WI38 (cell line): ENCODE results near the gene ERICH4.

Experiments used
- H3K4me3 ChIP-seq: 2 replicates; pipeline ENCODE4 v1.5.1; 2011; ENCODE audit warnings: low read depth, mild to moderate bottlenecking, control low read depth, low read length
- TF ChIP-seq, protein P1 (sequence below): IDR thresholded peaks from 2 replicates; pipeline ENCODE4 v1.5.1; 2012; ENCODE audit warnings: low read depth, mild to moderate bottlenecking, control low read depth, low read length

The ERICH4 gene

DNA sequence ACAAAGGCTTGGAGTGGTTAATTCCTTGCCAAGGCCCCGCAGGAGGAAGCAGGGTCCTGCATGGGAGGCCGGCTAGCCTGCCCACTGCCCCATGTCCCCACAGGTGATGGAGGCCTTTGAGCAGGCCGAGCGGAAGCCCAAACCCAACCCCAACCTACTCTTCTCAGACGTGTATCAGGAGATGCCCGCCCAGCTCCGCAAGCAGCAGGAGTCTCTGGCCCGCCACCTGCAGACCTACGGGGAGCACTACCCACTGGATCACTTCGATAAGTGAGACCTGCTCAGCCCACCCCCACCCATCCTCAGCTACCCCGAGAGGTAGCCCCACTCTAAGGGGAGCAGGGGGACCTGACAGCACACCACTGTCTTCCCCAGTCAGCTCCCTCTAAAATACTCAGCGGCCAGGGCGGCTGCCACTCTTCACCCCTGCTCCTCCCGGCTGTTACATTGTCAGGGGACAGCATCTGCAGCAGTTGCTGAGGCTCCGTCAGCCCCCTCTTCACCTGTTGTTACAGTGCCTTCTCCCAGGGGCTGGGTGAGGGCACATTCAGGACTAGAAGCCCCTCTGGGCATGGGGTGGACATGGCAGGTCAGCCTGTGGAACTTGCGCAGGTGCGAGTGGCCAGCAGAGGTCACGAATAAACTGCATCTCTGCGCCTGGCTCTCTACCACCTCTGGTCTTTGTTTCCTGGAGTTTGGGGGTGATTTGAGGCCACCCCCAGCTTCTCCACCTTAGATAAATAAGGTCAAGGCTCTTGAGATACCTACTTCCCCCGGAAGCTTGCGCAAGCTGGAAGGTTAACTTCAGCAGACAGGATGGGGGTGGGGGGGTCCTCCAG is 18.4 kb upstream of the ERICH4 start:
- TF ChIP-seq, protein P1, sequence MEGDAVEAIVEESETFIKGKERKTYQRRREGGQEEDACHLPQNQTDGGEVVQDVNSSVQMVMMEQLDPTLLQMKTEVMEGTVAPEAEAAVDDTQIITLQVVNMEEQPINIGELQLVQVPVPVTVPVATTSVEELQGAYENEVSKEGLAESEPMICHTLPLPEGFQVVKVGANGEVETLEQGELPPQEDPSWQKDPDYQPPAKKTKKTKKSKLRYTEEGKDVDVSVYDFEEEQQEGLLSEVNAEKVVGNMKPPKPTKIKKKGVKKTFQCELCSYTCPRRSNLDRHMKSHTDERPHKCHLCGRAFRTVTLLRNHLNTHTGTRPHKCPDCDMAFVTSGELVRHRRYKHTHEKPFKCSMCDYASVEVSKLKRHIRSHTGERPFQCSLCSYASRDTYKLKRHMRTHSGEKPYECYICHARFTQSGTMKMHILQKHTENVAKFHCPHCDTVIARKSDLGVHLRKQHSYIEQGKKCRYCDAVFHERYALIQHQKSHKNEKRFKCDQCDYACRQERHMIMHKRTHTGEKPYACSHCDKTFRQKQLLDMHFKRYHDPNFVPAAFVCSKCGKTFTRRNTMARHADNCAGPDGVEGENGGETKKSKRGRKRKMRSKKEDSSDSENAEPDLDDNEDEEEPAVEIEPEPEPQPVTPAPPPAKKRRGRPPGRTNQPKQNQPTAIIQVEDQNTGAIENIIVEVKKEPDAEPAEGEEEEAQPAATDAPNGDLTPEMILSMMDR = no peak

DNA sequence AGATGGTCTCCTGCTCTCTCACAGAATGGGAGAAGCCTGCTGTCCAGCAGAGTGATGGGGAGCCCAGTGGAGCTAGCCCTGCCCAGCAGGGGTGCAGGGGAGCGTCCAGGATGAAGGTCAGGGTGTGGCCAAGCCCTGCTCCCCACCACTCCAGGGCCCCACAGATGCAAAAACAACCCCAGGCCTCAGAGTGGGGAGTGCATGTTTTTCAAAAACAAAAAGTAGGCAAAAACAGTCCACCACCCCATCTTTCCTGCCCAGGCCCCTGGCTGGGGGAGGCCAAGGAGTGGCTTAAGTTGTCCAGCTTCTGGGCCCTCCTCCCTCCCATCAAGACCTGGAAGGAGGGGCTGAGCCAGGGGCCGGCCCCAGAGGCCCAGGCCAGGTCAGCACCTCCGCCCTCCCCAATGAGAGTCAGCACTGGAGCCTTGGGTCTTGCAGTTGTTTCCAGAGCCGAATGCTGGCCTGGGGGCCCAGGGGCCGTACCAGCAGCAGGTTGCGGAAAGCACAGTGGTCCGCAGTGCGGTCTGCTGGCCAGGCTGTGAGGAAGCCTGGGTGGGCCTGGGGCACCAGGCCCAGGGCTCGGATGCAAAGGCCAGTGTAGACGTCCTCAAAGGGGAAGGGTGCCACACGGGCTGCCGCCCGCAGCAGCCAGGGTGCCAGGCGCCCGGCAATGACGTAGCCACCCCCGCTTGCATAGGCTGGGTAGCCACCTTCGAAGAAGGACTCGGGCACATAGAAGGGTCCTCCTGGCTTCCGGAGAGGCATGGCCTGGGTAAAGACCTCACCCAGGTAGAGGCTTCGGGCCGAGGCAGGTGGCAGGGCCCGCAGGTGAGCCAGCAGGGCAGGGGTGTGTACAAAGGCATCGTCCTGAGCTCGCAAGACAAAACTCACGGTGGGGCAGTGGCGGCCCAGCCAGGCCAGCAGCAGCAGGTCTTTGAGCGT is 17.5 kb upstream of the ERICH4 start:
- no peak overlapping the region for H3K4me3 ChIP-seq
- TF ChIP-seq, protein P1 = no peak

More for the DNA sequence above, 18.4 kb upstream of the ERICH4 start:
- H3K4me3 ChIP-seq = no peak overlapping the region

DNA sequence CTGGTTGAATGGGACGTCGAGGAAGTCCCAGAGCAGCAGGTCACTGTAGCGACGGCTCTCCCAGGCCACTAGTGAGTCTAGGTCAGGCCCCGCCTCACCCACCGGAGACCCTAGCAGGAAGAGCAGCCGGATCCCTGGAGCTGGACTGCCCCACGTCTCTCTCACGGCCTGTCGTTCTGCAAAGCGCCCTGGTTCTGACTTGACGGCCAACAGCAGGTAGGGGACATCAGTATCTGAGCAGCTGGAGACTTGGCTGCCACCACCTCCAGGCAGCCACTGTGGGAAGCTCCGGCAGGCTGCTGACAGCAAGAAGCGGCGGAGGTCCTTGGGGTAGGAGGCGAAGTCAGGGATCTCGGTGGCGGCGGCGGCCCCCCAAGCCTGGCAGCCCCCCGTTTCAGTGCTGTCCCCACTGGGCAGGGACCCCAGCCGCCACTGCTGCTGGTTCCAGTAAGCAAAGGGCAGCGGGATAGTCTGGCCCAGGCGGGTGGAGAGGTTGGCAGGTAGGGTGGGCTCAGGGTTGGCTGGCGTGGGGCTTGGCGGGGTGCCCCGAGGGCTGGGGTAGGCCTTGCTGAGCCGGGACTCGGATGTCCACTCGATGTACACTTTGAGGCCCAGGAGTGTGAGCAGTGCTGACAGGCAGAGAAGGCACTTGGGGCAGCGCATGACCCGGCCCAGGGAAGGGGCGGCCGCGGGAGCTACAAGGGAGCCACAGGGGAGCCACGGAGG is 16.7 kb upstream of the ERICH4 start:
- no peak overlapping the region for H3K4me3 ChIP-seq
- TF ChIP-seq, protein P1 = no peak

DNA sequence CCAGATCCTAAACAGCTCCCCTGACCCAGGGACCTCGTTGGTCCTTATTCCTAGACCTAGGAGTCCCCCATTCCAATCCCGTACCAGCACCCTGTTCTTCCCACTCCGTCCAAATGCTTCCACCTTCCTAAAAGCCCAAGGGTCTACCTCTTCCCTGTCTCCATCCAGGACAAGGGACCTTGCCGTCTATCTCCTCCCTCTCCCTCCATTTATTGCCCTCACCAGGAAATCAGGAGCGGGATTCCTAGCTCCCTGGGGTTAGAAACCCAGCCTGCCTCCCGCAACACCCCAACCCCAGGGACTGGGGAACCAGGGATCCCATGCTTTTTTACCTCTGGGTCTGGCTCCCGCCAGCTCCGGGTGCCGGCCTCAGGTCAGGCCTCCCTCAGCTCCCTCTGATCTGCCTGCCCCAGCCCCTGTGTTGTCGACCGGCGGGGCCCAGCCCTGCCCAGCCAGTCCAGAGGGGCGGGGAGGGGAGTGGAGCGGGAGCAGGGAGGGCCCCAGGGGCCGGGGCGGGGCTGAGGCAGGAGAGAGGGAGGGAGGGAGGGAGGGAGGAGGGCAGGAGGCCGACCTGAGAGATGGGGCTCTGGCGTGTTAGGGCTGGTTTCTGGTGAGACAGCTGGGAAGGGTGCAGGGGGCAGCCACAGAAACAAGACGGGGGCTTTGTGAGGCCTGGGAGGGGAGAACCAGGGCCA is 15.9 kb upstream of the ERICH4 start, which contains the start of gene B3GNT8:
B3GNT8 (minus strand) TSS at position 423 of the 695 bp plus-strand sequence. CDS start 596 bp downstream, outside the sequence.
- TF ChIP-seq, protein P1 = no peak
- H3K4me3 ChIP-seq = peak within 1 kb of the TSS; percentile 54

DNA sequence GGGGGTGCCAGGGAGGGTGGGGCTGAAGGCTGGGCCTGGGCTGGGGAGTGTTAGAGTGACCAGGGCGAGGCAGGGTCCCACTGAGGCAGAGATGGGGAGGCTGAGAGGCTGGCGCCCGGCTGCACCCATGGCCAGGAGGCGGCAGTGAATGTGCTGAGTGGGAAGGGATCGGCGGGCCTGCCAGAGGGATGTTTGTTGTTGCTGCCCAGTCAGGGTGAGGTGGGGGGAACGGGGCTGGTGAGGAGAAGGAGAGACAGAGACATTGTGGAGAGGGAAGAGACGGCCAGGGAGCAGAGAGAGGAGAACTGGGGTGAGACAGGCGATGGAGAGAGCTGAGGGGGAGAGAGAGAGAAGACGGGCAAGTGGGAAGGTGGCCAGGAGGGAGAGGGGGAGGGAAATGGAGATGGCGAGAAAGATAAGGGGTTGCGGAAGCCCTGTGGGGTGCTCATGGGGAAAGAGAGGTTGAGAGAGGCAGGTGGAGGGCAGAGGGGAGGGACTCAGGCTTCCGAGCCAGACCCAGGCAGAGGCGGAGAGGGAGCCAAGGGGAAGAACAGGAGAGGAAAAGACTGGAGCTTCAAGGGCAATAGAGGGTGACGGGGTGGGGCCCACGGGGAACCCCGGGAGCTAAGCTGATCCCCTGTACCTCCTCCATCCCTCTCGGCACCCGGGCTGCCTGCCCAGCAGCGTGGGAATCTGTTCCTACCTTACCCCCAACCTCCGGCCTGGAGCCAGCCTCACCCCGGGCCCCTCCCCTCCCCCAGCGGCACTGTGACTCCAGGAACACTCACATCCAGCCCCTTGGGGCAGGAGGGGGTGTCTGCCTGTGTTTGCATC is 15.1 kb upstream of the ERICH4 start:
- peak overlapping the region; percentile 32; the same call in 1 of the 2 replicates for H3K4me3 ChIP-seq
- TF ChIP-seq, protein P1 = no peak

DNA sequence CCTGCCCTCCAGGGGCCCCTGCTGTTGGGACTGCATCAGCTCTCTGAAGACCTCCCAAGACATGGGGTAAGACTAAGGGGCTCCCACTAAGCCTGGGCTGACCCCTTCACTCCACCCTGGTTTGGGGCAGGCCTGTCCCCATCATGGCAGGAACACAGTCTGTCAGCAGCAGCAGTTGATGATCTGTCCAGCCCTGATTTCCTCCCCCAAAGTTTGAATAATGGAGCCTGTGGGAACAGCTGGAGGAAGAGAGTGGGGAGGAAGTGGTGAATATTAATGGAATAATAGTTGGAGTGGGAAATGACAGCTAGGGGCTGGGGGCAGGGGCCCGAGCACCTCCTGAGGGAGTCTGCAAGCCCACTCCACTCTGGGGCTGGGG is 14.5 kb upstream of the ERICH4 start:
- H3K4me3 ChIP-seq = no peak overlapping the region
- TF ChIP-seq, protein P1 = no peak
